ENCODE data around the gene GPR3.

The GPR3 gene

DNA sequence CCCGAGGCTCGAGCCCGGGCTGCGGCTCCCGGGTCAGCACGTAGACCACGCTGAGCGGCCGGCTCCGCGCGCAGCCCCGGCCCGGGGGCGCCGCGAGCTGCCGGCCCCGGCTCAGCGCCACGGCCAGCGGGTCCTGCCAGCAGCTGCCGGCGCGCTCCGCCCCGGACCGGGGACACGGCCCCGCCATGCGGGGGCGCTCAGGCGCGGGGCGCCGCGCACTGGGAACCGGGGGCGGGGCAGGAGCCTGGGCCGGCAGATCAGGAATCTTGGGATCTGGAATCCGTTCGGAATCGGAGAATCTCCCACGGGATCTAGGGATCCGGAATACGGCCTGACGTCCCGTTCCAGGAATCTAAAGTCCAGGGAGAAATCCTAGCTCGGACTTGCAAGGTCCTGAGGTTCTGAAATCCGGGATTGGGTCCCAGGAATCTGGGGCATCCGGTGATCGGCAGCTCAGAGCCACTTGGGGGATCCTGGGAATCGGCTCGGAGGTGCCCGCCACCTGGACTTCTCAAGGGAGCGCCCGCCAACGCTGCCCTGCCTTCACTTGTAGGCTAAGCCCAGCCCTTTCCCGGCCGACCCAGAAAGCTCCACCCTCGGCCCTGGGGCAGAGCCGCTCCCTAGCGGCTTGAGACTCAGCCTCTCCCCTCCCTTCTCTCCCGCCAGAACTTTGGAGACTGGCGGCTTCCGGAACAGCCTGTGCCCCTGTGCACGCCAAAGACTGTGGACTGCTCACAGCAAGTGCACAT, 25.8 kb upstream of the GPR3 start, which contains the start of gene MAP3K6:
TSS of gene MAP3K6 (minus strand) at position 551 of the 749 bp plus-strand sequence. CDS start at position 187, 364 bp downstream.
- H3K9me3 Mint-ChIP-seq: no peaks in the 10 kb centered on the region
- H3K27ac Mint-ChIP-seq: peak within 1 kb of the TSS; percentile 55
- peak within 1 kb of the TSS; percentile 91 for H3K4me3 Mint-ChIP-seq
- H3K27me3 Mint-ChIP-seq: no peaks in the 10 kb centered on the region
- H3K36me3 Mint-ChIP-seq: no peaks in the 10 kb centered on the region
- peaks cover 30% of the 10 kb centered on the region for H3K4me1 Mint-ChIP-seq

DNA sequence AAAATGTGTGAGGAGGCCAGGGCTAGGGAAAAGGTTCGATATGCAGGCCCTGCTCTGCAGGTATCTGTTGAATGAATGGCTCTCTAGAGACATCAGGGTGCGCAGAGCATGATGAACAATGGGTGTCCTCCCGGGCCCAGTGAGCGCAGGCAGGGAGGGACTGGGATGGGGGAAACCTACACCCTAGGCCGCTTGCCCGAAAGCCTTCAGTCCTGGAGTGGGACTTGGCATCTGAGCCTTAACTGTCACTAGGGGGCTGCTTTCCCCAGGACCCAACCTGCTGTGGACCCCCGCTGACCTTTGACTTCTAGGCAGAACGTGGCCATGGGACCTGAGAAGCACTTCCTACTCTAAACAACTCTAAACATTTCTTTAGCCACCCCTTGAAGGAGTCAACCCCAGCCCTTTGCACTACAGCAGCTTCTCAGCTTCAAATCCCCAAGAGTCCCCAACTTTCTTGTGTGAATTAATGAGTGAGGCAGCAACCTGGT, 25.2 kb upstream of the GPR3 start:
- Mint-ChIP-seq H3K27me3 (no peaks in the 10 kb centered on the region), H3K9me3 (no peaks in the 10 kb centered on the region), H3K36me3 (no peaks in the 10 kb centered on the region), H3K4me1 (peaks cover 30% of the 10 kb centered on the region), H3K27ac (no peak overlapping the region), H3K4me3 (peak overlapping the region; percentile 80)

DNA sequence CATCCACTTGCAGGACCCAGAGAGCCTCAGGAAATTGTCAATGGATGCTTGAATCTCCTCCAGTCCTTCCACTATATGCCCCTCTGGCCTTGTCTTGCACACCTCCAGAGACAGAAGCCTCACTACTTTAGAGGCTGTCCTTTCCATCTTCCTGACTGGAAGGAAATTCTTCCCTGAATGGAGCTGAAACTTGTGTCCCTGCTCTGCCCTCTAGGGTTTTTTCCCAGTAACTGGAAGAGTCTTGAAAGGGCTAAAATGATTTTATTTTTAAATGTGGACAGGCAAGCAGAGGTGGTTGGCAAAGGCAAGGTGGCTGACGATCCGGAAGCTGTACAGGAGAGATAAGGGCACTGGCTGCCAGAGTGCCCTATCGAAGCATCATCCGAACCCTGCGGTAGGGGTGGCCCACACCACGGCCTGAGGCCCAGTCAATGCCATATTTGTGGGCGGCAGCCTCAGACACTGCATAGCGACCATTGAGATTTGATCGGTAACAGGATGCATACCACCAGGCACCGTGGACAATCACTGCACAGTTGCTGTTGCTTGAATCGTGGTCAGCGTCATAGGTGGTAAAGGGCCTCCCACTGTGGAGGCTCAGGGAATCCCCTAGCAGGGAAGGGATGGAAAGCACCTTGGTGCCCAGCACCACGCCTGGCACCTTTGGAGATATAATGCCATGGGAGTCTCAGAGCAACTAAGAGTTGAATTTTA, 23.4 kb upstream of the GPR3 start:
- Mint-ChIP-seq H3K4me3 (no peak overlapping the region), H3K27me3 (no peaks in the 10 kb centered on the region), H3K4me1 (peaks cover 30% of the 10 kb centered on the region), H3K9me3 (no peaks in the 10 kb centered on the region), H3K36me3 (no peaks in the 10 kb centered on the region), H3K27ac (no peak overlapping the region)

DNA sequence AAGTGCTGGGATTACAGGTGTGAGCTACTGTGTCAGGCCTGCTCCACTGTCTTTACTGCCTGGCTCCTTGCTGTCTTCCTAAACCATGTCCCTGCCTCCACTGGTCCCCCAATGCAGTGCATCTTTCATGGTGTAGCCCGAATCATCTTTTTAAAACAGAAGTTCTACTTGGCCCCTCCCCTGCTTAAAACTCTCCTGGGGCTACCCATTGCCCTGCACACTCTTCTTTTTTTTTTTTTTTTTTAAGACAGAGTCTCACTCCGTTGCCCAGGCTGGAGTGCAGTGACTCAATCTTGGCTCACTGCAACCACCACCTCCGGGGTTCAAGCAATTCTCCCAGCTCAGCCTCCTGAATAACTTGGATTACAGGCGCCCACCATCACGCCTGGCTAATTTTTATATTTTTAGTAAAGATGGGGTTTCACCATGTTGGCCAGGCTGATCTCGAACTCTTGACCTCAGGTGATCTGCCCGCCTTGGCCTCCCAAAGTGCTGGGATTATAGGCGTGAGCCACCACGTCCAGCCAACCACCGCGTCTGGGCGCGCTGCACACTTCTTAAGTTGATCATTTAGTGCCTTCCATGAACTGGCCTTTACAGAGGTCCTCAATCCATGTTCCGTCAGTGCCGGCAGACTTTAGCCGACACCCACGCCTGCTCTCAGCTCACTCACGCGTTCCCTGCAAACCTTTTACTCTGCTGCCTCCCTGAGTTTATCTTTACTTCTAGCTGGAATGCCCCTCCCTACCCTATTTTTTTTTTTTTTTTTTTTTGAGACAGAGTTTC, 20.2 kb upstream of the GPR3 start:
- no peaks in the 10 kb centered on the region for H3K27me3 Mint-ChIP-seq
- no peaks in the 10 kb centered on the region for H3K9me3 Mint-ChIP-seq
- no peaks in the 10 kb centered on the region for H3K36me3 Mint-ChIP-seq
- peaks cover 14% of the 10 kb centered on the region for H3K4me1 Mint-ChIP-seq
- no peak overlapping the region for H3K4me3 Mint-ChIP-seq
- H3K27ac Mint-ChIP-seq: no peak overlapping the region

DNA sequence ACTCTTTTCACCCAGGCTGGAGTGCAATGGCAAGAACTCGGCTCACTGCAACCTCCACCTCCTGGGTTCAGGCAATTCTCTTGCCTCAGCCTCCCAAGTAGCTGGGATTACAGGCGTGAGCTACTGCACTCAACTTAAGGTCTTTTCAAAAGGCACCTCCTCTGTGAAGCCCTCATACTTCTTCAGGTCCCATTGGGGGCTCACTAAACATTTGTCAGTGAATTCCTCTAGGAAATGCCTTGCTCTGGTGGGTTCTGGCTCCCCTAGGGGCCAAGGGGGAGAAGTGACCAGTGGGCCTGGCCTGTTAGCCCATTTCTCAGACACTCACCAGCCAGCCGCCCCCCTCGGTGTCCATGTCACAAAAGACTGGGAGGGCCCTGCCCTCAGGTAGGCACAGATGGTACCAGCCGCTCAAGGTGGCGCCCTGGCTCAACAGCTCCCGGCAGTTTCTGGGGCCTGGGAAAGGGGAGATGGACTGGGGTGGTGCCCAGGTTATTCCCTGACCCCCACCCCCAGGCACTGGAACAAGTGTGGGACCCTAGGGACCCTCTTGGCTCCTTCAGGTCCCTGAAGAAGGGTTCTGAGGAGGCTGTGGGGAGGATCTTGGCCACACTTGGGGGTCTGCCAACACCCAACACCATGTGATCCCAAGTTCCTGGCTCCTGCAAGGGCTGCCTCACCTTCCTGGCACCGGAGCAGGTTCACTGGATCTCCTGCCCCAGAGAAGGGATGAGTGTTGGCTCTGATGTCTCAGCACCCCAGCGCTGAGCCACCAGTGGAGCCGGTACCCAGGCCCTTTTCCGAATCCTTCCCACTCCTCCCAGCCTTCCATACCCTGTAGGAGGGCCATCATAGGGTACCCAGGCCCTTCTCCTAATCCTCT, 19.4 kb upstream of the GPR3 start:
- Mint-ChIP-seq H3K9me3 (no peaks in the 10 kb centered on the region), H3K27ac (no peak overlapping the region), H3K36me3 (no peaks in the 10 kb centered on the region), H3K4me1 (peaks cover 9% of the 10 kb centered on the region), H3K27me3 (no peaks in the 10 kb centered on the region), H3K4me3 (no peak overlapping the region)

DNA sequence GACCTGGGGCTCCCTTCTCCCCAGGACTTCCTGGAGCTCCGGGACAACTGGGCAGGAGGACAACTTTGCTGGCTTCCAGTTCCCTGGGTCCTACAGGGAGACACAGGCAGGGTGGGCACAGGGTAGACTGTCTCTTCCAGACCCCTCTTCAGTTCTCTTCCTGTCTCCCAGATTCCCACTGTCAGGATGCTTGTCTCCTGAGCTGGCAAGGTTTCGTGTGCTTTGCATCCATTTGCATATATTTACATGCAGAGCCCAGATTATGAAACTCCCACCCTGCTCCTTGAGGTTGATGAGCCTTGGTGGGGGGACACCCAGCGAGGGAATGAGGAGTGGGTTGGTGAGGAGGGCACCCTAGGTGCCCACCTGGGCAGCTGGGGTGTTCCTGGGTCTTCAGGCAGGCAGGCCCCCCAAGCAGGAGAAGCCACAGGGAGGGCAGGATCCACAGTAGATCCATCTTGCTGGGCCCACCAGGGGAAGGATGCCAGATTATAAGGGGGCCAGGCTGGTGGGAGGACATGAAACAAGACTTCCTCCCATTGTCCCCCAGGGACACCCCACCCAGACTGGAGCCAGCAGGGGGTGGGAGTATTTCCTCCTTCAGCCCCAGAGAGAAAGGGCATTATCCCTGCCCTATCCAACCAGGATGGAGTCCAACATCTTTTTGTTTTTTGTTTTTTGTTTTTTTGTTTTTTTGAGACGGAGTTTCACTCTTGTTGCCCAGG, 17.9 kb upstream of the GPR3 start, which contains the start of gene FCN3:
TSS of gene FCN3 (minus strand) at position 463 of the 725 bp plus-strand sequence. CDS start at position 457, 6 bp downstream.
- no peak within 1 kb of the TSS for H3K27ac Mint-ChIP-seq
- peaks cover 3% of the 10 kb centered on the region for H3K4me1 Mint-ChIP-seq
- H3K36me3 Mint-ChIP-seq: no peaks in the 10 kb centered on the region
- H3K27me3 Mint-ChIP-seq: no peaks in the 10 kb centered on the region
- no peak within 1 kb of the TSS for H3K4me3 Mint-ChIP-seq
- no peaks in the 10 kb centered on the region for H3K9me3 Mint-ChIP-seq

DNA sequence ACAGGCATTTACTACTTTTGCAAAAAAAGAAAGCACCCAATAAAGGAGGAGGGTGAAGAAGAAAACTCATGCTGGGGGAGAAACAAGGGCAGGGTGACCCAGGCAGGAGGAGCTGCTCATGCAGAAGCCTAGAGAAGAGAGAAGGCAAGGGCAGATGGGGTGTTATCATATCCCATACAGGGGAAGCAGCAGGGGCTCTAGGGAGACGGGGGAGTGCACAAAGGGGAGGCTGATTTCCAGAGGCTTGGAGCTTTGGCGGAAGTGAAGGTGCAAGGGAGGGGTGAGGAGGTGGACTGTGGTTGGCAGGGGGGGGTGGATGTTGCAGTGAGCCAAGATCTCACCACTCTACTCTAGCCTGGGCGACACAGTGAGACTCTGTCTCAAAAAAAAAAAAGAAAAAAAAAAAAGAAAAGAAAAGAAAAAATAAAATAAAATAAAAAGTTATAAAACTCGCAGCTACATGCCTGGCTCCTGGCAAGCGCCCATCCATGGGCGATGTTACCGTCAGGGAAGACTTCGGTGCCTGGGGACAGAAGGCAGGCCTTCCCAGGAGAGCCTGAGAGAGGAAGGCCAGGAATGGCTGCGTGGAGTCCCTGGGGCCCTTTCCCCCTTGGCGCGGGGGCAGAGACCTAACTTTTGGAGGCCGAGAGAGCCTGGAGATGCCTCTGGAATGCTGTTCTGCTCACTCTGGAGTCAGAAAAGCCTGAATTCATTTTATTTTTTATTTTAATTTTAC, 14.5 kb upstream of the GPR3 start:
- no peaks in the 10 kb centered on the region for H3K4me1 Mint-ChIP-seq
- no peaks in the 10 kb centered on the region for H3K36me3 Mint-ChIP-seq
- no peaks in the 10 kb centered on the region for H3K9me3 Mint-ChIP-seq
- no peaks in the 10 kb centered on the region for H3K27me3 Mint-ChIP-seq
- peak overlapping the region; percentile 31 for H3K27ac Mint-ChIP-seq
- no peak overlapping the region for H3K4me3 Mint-ChIP-seq

DNA sequence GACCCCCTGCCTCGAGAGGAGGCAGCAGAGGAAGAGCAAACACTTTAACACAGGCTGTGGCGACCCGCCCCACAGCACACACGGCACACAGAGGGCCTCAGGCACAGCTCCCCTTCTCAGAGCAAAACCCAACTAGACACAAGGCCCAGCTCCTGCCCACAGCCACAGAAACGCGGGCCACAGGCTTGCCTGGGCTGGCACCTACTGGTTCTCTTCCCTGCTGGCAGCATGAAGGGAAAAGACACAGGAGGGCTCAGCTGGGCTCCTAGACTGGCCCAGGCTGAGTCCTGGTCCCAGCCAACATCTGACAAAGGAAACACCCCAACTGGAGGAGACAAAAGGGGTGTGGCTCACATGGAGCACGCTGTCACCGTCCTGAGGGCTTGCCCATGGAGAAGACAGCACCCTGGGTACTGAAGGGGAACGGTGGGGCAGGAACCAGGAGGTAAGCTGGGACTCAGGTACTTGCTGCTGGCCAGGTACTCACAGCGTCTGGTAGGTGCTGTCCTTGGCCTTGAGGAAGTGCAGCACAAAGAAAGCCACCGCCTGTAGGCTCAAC, 12.8 kb upstream of the GPR3 start:
- Mint-ChIP-seq H3K4me3 (no peak overlapping the region), H3K27ac (no peak overlapping the region), H3K36me3 (no peaks in the 10 kb centered on the region), H3K9me3 (no peaks in the 10 kb centered on the region), H3K4me1 (no peaks in the 10 kb centered on the region), H3K27me3 (no peaks in the 10 kb centered on the region)

DNA sequence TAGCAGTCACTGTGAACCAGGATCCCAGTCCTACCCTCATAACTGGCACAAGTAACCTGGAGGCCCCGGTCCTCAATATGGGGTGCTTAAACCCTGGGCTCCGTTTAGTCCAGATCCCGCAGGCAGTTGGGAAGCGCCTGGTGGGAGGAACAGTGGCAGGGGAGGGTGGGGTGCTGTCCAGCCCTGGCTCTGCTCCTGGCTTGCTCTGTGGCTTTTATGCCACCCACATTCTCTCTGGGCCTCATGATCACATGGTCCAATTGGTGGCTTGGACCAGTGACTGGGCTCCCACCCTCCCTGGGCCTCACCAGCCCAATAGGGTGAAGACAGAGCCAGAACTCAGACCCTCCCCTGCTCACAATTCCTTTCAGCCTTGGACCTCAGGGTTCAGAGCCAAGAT, 12.2 kb upstream of the GPR3 start:
- Mint-ChIP-seq H3K27ac (no peak overlapping the region), H3K4me3 (no peak overlapping the region), H3K9me3 (no peaks in the 10 kb centered on the region), H3K27me3 (no peaks in the 10 kb centered on the region), H3K36me3 (no peaks in the 10 kb centered on the region), H3K4me1 (no peaks in the 10 kb centered on the region)

DNA sequence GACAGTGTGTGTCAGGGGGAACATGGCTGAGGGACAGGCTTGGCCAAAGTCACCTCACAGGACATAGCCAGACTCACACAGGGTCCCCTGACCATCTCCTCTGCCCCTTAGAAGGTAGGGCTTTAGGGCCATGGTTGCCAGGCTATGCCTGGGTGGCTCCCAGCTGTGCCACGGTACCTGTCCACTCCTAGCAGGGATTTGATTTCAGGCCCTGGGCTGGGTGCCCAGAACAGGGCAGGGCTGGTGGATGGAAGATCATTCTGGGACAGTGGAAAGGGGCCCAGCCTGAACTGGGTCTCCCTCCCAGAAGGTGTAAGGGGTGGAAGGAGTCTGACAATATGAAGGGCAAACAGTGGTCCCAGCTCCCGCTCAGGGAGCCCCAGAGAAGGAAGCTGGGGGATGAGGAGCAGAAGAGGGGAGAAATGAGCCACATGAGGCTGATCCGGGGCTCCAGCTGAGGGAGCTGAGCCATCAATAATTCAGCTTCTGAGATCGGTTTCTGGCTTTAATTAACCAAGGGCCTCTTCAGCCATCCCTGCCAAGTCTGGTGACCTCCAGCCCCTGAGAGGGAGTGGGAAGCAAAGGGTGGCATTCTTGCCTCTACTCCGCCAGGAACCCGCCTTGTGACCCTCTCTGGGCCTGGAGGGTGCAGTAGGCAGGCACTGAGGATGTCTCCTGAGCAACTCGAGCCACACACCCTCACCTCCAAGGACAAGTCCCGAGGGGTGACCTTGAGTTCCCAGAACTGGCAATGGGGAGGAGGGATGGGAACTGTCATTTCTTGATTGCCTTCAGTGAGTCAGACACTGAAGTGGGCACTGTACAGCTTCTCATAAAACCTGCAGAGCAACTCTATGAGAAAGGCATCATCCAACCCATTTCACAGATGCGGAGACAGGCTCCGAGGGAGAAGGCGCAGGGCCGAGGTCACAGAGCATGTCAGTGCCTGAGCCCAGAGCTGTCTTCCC, 11.4 kb upstream of the GPR3 start:
- no peak overlapping the region for H3K4me3 Mint-ChIP-seq
- no peaks in the 10 kb centered on the region for H3K36me3 Mint-ChIP-seq
- no peak overlapping the region for H3K27ac Mint-ChIP-seq
- no peaks in the 10 kb centered on the region for H3K9me3 Mint-ChIP-seq
- H3K4me1 Mint-ChIP-seq: no peaks in the 10 kb centered on the region
- H3K27me3 Mint-ChIP-seq: no peaks in the 10 kb centered on the region

DNA sequence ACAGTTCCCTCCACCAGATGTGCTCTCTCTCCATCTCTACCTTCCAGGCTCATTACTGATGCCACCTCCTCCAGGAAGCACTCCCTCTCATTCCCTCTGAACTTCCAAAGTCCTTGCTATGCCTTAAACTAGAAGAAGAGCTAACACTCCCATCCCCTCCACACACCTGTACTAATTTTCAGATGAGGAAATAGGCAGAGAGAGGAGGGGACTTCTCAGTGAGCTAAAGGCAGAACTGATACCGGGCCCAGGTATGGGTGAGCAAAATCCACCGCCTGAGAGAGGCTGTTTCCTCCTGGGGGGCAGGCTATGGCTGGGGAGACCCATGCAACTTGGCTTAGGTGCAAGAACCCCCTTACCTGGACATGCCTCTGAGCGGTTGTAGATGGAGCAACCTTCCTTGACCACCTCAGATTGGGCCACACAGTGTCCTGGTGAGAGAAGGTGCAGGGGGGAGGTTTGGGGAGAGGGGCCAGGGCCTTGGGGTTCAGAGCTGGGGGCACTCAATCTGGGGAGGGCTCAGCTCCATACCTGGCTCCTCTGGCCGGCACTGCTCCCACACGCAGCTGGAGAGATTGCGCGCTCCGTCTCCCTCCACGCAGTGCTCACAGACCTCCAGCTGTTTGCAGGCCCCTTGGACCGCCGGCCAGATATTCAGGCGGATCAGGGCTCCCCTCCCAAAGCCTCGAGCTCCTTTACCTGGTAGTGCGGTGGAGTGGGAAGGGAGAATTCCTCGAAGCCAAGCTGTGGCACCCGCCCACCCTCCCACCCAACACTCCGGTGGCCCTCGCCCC, 10.3 kb upstream of the GPR3 start:
- Mint-ChIP-seq H3K27me3 (no peaks in the 10 kb centered on the region), H3K4me1 (no peaks in the 10 kb centered on the region), H3K9me3 (no peaks in the 10 kb centered on the region), H3K27ac (no peak overlapping the region), H3K36me3 (no peaks in the 10 kb centered on the region), H3K4me3 (no peak overlapping the region)

DNA sequence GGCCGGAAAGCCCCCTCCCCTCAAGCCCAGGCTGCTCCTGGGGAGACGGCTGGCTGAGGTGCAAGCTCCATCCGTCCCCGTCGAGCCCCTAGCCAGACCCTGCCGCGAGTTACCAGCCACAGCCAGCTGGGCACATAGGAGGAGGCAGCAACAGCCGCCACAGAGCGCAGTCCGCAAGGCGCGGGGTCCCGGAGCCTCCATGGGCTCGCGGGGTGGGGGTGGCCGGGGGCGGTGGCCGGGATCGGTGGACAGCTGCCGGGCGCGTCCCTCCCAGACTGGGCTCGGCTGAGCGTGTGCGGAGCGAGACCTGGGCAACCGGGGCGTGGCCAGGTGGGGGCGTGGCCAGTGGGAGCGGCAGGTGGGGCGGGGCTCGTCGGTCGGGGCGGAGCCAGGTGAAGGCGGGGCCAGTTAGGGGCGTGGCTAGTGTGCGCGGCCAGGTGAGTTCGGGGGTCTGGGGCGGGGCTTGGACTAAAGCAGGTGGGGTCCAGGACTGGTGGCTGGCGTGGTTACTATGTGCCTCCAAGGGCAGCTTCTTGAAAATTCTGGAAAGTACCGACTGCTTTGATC, 9.3 kb upstream of the GPR3 start, which contains the start of gene CD164L2:
TSS of gene CD164L2 (minus strand) at position 295 of the 567 bp plus-strand sequence. CDS start at position 201, 94 bp downstream.
- no peaks in the 10 kb centered on the region for H3K4me1 Mint-ChIP-seq
- no peak within 1 kb of the TSS for H3K27ac Mint-ChIP-seq
- no peaks in the 10 kb centered on the region for H3K36me3 Mint-ChIP-seq
- no peak within 1 kb of the TSS for H3K4me3 Mint-ChIP-seq
- H3K27me3 Mint-ChIP-seq: no peaks in the 10 kb centered on the region
- no peaks in the 10 kb centered on the region for H3K9me3 Mint-ChIP-seq
